Renal cortical epithelial cell (primary cell): Measurements from ENCODE around the gene CCND1. TPM values are rescaled to one million over a fixed set of nuclear protein-coding genes. Genes with fewer than 3 reads are reported as not detected.

Source experiments
- DNase-seq: peaks from one replicate; pipeline ENCODE4 v3.0.0-alpha.2; 2011; ENCODE audit warnings: low read depth
- total RNA-seq: library from RNA; depleted of rRNA; stranded (reverse); fragments of >200 nt; gene quantifications from 2 replicates; pipeline ENCODE4 v1.2.3, GENCODE V29; 2014

CCND1 gene
- total RNA-seq, 1 donor from 2014 or later, result 225 TPM

GRCh38 chr11:69653406-69653960 is 12.5 kb downstream of the CCND1 start:
- no peak for DNase-seq

- no peak for DNase-seq
Observed at GRCh38 chr11:69654001-69654659, 13.2 kb downstream of the CCND1 start.

DNA sequence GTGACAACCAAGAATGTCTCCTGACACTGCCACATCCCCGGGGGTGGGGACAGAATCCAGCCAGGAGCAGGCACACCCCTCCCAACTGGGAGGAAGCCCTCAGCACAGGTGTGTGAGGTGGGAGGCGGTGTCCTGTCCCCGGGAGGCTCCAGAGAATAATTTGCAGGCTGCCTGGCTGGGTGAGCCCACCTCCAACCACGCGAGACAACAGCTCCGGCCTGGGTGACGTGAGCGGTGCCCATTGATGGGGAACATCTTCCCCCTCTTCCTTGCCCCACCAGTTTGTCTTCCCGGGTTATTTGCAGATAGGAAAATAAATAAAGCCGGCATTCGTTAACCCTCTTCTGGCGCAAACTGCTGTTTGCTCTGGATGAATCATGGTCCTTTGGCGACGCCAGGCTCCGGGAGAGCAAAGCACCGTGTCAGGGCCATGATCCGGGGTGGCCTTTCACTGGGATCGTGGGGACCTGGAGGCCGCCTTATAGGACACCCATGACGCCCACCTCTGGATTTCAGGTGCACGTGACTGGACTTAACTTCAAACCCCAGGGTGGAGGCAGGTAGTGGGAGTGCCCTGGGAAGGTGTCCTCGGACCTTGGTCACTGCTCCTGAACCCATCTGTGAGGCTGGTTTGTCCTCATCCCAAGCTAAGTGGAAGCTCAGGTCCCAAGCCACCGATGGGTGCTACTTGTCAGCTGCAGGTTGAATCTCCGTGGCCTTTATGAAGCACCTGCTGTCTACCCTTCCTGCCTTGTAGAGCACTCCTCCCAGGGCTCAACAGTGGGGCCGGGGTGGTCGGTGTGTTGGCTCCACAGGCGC is 13.9 kb downstream of the CCND1 start:
- DNase-seq, result peak; percentile 23

DNA sequence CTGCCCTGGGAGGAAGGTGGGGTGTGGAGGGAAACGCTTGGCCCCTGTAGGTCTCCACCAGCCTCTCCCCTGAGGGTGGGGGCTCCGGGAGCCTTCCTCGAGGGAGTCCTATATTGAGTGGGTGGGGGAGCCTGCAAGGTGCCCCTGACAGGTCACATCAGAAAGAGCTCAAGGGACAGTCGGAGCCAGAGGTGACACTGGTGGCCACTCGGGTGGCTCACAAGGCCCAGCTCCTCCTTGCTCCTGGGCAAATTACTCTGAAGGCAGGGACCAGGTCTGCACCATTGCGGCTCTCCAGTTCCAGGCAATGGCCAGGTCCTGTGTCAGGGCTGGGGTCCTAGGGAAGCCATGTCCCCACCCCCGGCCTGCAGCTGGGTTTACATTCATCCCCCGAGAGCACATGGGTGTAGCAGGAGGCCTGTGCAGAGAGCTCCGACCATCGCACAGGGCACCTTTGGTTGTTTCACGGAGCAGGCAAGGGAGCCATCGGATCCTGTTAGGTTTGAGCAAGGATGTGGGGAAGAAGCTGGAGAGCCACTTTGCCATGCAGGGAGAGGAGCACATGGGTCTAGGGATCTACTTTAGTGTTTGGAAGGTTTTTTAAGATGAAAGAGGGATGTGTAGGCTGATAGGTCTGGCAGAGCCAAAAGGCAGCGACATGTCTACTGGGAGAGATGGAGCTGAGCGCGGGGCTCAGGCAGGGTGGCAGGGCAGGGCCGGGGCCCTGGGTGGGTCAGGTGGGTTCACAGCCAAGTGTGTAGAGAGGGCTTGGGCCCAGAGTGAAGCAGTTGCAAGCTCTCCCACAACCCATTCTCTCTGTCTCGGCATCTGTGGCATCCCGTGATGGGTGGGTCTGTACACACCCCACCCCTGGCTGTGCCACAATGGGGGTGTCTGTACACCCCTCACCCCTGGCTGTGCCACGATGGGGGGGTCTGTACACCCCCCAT is 14.8 kb downstream of the CCND1 start:
- DNase-seq, result no peak

DNA sequence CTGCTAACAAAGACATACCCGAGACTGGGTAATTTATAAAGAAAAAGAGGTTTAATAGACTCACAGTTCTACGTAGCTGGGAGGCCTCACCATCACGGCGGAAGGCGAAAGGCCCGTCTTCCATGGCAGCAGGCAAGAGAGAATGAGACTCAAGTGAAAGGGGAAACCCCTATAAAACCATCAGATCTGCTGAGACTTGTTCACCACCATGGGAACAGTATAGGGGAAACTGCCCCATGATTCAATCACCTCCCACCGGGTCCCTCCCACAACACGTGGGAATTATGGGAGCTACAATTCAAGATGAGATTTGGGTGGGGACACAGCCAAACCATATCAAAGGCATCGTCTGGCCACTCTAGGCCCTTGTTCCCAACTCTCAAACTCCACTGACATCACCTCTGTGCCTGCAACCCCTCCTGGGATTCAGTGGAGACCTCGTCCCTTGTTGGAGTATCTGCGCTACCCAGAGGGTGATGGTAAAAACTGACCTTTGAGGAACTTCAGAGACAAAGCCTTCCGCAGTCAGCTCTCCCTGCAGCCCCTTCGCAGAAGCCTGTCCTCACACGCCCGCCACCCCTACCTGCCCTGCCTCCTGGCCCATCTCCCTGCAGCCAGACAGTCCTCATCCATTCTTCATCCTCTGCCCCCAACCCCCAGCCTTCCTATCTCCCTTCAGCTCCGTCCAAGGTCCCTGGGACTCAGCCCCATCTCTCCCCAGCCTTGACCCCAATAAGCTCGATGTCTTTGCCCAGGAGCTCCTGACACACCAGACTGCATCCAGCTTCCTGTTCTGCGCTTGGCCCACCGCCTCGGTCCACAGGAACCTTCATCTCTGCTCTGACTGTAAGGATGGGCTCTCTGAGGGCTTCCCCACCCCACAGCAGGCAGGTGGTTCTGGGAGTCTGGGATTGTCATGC is 15.8 kb downstream of the CCND1 start:
- no peak for DNase-seq

- DNase-seq, result no peak
Observed at GRCh38 chr11:69657456-69657910, 16.5 kb downstream of the CCND1 start.

DNA sequence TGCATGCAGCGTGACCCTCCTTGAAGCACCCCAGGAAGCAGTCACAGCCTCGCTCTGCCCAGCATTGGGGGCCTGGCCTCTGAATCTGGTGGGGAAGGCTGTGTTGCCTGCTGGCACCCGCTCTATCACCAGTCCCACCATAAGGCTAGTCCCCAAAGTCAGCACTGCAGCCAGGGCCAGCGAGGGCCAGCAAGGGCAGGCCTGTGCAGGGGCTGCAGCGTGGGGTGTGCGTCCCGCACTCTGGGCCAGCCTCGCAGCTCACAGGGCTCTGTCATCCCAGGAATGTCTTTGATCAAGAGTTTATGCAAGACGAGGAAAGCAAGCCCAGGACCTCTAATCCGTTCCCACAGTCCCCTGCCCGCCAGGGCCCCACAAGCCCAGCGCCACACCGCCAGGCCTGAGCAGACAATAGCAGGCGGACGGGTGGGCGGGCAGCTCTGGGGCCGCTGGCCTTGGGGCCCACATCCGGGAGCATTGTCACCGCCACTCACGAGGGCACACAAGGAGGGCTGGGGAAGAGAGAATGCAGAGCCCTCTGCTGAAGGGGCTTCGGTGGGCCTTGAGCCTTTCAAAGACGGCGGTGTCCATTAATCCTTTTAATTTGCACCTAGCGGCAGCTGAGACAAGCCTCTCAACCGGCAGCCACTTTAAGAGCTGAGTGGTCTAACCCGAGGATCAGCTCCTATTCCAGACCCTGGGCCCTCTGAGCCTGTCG is 17.1 kb downstream of the CCND1 start:
- DNase-seq, result no peak

GRCh38 chr11:69658626-69659450 is 17.9 kb downstream of the CCND1 start:
- DNase-seq, result no peak

DNA sequence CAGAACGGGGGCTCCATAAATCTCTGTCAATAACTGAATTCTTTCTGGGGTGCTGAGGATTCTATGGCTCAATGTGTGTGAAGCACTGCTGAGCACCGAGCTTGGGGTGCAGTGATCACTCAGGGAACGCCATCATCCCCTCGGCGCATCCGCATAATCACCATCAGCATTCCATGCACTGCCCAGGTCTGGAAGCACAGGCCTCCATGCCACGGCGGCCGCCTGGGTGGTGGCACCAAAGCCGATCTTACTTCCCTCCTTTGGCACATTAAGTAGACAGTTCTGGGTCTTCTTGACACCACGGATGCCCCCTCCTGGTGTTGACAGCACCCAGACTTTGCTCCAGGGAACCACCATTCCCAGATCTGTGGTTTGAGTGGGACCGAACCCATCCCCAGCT is 18.6 kb downstream of the CCND1 start:
- DNase-seq, result no peak

DNA sequence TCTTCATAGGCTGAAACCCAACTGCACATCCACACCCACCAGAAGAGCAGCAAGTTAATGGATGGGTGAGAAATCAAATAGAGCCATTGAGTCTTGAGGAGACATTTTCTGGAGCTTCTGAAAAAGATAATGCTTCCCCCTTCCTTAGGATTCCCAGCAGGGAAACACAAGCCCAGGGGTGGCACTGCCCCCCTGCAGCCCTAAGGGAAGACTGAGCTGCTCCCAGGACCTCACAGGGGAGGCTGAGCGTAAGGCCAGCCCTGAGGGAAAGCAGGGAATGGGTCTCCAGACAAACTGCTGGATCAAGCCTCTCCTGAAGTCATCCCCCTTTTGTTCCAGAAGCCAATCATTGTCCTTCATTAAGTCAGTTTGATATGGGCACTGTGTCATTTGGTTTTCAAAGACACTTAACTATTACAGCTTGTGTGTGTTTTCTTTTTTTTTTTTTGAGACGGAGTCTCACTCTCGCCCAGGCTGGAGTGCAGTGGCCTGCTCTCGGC is 19.1 kb downstream of the CCND1 start:
- no peak for DNase-seq

DNA sequence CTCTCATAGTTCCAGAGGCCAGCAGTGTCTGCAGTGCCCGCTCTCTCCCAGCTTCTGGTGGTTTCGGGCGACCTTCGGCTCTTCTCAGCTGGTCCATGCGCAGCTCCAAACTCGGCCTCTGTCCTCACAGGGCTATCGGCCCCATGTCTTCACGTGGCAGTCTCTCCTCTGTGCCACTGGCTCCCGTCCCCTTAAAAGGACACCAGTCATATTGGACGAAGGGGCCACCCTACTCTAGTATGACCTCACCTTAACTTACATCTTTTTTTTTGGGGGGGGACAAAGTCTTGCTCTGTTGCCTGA is 20.4 kb downstream of the CCND1 start:
- no peak for DNase-seq

GRCh38 chr11:69662021-69662698 is 21.2 kb downstream of the CCND1 start:
- DNase-seq, result no peak

DNA sequence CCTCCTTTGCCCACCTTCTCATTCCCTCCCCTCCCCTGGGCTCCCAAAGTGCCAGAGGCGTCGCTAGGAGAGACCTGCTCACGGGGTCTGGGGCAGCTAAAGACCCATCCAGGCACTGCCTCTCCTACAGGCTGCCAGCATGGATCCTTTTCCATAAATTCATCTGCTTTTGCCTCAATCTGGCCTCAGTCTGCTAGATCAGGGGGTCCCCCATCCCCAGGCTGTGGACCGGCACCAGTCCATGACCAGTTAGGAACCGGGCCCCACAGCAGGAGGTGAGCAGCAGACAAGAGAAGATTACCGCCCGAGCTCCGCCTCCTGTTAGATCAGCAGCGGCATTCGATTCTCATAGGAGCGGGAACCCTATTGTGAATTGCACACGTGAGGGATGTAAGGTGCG is 21.9 kb downstream of the CCND1 start:
- DNase-seq, result no peak

DNA sequence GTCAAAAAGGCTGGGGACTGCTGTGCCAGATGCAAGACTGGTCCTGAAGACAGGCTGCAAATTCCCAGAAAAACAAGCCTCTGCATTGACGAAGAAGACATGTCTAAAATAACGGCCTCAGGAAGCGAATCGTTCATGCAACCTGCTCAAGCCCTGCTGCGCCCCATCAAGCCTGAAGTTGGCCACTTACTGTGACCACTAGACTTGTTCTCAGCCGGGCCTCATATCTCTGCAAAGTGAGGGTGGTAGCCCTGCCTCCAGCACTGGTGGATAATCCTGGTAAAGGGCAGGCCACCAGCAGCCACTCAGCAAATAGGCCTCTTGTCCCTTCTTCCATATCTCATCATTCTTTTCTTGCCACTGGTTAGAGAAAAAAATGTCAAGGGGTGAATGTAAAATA is 22.4 kb downstream of the CCND1 start:
- no peak for DNase-seq

DNA sequence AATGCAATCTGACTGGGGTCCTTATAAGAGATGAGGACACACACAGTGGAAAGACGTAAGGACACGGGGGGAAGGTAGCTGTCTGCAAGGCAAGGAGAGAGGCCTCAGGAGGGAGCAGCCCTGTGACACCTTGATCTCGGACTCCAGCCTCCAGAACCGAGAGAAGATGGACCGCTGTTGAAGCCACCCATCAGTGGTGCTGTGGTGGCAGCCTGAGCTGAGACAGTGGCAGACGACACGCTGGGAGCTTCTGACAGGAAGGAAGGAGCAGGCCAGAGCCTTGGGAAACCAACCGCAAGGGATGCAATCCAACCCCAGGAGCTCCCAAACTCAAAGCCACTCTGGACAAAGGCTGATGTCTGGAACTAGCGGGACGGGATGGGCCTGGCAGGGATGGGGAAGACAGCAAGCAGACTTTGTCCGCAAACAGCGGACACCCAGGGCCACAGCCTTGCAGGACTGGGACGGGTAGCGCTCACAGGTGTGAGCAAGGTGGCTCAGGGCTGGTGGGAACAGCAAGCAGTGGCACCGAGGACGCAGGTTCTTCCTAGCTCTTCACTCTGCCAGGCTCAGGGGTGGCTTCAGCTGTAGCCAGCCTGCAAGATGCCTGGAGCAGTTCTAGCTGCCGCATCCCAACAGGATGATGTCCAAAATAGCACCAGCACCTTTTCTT is 23.3 kb downstream of the CCND1 start:
- DNase-seq, result no peak

DNA sequence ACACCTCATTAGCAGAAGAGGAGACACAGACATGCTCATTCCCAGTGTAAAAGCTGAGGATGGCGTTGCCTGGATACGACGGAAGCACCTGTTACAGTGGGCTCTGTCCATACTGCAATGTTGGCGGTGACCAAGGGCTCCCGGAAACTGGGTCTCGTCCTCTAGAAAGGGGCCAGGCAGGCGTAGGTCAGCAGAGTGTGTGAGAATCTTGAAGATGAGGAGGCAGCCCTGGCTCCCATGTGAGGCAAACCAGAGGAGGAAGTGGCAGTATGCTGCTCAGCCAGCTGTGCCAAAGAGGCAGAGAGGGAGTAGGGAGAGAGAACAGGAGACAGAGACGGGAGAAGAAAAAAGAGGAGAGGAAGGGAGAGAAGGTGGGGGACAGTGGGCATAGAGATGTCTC is 23.9 kb downstream of the CCND1 start:
- no peak for DNase-seq

- DNase-seq, result no peak
Observed at GRCh38 chr11:69665669-69666068, 24.7 kb downstream of the CCND1 start.

- no peak for DNase-seq
Observed at GRCh38 chr11:69666261-69666660, 25.3 kb downstream of the CCND1 start.
